Endothelial cell of umbilical vein (primary cell): ENCODE measurements around the gene ARMS2. TPM values are rescaled to one million over a fixed set of nuclear protein-coding genes. Genes with fewer than 3 reads are reported as not detected.

Experiments
- BruUV-seq: library from RNA; stranded (reverse); fragments of 400-500 nt; replicated peaks from 2 replicates; lab custom pipeline; 2021; lab: Mats Ljungman, UMichigan
- CTCF ChIA-PET: fragments of 300-600, 350-600 bp; sonication (Branson Sonifier 250); formaldehyde crosslinking; loops from one replicate; lab custom pipeline; 2021; ENCODE audit warnings: antibody characterized with exemption, inconsistent platforms; lab: Charles Lee
- POLR2A ChIA-PET: fragments of 300-600, 350-600 bp; sonication (Branson Sonifier 250); formaldehyde crosslinking; loops from one replicate; lab custom pipeline; 2021; ENCODE audit warnings: antibody characterized with exemption, inconsistent platforms; lab: Charles Lee
- DNase-seq: peaks from one replicate; pipeline ENCODE4 v3.0.0-alpha.2; 2011; ENCODE audit warnings: low read depth, low spot score
- FAIRE-seq: peaks from 2 replicates; lab custom pipeline; 2011; peaks lifted over from hg19 to GRCh38; lab: Jason Lieb, UNC
- H2AFZ ChIP-seq: 2 replicates; pipeline ENCODE4 v1.6.0; 2012; ENCODE audit warnings: low read depth, low read length, control low read depth, inconsistent platforms
- H3K27ac ChIP-seq: 2 replicates; pipeline ENCODE4 v1.5.1; 2011; ENCODE audit warnings: low read depth, mild to moderate bottlenecking, control low read depth, low read length, moderate library complexity; ENCODE audit not compliant: insufficient read depth
- H3K27me3 ChIP-seq, 2 experiments: 2 replicates each; pipeline versions ENCODE4 v1.6.0 to v1.6.1; 2011; ENCODE audit warnings: low read length in 2 of 2, mixed read lengths in 1 of 2; ENCODE audit not compliant: control insufficient read depth in 2 of 2, insufficient read depth in 2 of 2
- H3K36me3 ChIP-seq, 2 experiments: 2 replicates in 1 of 2; 3 replicates in 1 of 2; pipeline ENCODE4 v1.5.1; 2011; ENCODE audit warnings: low read length in 2 of 2, mild to moderate bottlenecking in 1 of 2, moderate library complexity in 1 of 2; ENCODE audit not compliant: control insufficient read depth in 2 of 2, insufficient read depth in 2 of 2; ENCODE audit errors: extremely low read depth in 1 of 2
- H3K4me1 ChIP-seq: 3 replicates; pipeline ENCODE4 v1.5.1; 2011; ENCODE audit warnings: mild to moderate bottlenecking, low read length; ENCODE audit not compliant: control insufficient read depth, insufficient read depth; ENCODE audit errors: extremely low read depth
- H3K4me2 ChIP-seq: 2 replicates; pipeline ENCODE4 v1.6.1; 2011; ENCODE audit warnings: low read length, control low read depth, mixed read lengths; ENCODE audit not compliant: insufficient read depth
- H3K4me3 ChIP-seq, 3 experiments: fragments of 200-600 bp in 1 of 3; sonication (generic), shearing (Covaris generic) in 1 of 3; replicated peaks in 1 of 3; 2 replicates each; pipeline ENCODE4 v1.5.1; 2011 to 2016; ENCODE audit warnings: control low read depth in 3 of 3, low read length in 3 of 3, mild to moderate bottlenecking in 2 of 3, inconsistent platforms in 1 of 3, low read depth in 1 of 3, moderate library complexity in 1 of 3; ENCODE audit not compliant: insufficient read depth in 1 of 3
- H3K79me2 ChIP-seq: 2 replicates; pipeline ENCODE4 v1.6.0; 2012; ENCODE audit warnings: low read length, inconsistent platforms; ENCODE audit not compliant: control insufficient read depth, insufficient read depth
- H3K9ac ChIP-seq: replicated peaks from 2 replicates; pipeline ENCODE3; 2011; ENCODE audit warnings: low read length, control low read depth; ENCODE audit not compliant: insufficient read depth; ENCODE audit errors: extremely low read depth
- H3K9me1 ChIP-seq: replicated peaks from 3 replicates; pipeline ENCODE4 v1.6.0; 2011; ENCODE audit warnings: mild to moderate bottlenecking, low read length; ENCODE audit not compliant: control insufficient read depth, insufficient read depth; ENCODE audit errors: extremely low read depth
- H3K9me3 ChIP-seq: replicated peaks from 2 replicates; pipeline ENCODE4 v1.5.1; 2012; ENCODE audit warnings: low read length, inconsistent platforms; ENCODE audit not compliant: control insufficient read depth, insufficient read depth
- H4K20me1 ChIP-seq: replicated peaks from 2 replicates; pipeline ENCODE3; 2011; ENCODE audit warnings: mild to moderate bottlenecking, low read length; ENCODE audit not compliant: control insufficient read depth, insufficient read depth; ENCODE audit errors: extremely low read depth
- CTCF ChIP-seq, 2 donors: IDR thresholded peaks; 1 replicate in 1 of 2; 2 replicates in 1 of 2; pipeline ENCODE4 v1.5.1; 2011; ENCODE audit warnings: low read length in 2 of 2, mild to moderate bottlenecking in 2 of 2, moderate library complexity in 2 of 2, control low read depth in 1 of 2, inconsistent platforms in 1 of 2, low read depth in 1 of 2; ENCODE audit not compliant: insufficient read depth in 1 of 2; ENCODE audit errors: extremely low read depth in 1 of 2
- EZH2 ChIP-seq: IDR thresholded peaks from 2 replicates; pipeline ENCODE4 v1.6.1; 2012; ENCODE audit warnings: borderline replicate concordance, low read depth, mild to moderate bottlenecking, moderate library complexity, low read length, inconsistent platforms; ENCODE audit not compliant: severe bottlenecking
- FOS ChIP-seq: IDR thresholded peaks from 2 replicates; pipeline ENCODE4 v1.6.1; 2011; ENCODE audit warnings: mild to moderate bottlenecking, low read length, moderate library complexity, borderline replicate concordance; ENCODE audit not compliant: insufficient read depth
- GATA2 ChIP-seq: IDR thresholded peaks from 2 replicates; pipeline ENCODE4 v1.7.0; 2011; ENCODE audit warnings: low read depth, mild to moderate bottlenecking, moderate library complexity, mixed read lengths, low read length; ENCODE audit not compliant: insufficient read length, insufficient read depth
- JUN ChIP-seq: IDR thresholded peaks from 2 replicates; pipeline ENCODE4 v1.6.1; 2011; ENCODE audit warnings: borderline replicate concordance, low read depth; ENCODE audit not compliant: insufficient read length, insufficient read depth
- MAX ChIP-seq: IDR thresholded peaks from 2 replicates; pipeline ENCODE4 v1.6.1; 2011; ENCODE audit not compliant: insufficient read depth, insufficient read length
- MYC ChIP-seq: IDR thresholded peaks from one replicate; pipeline ENCODE4 v1.6.1; 2011; ENCODE audit warnings: mild to moderate bottlenecking, low read depth, low read length
- POLR2A ChIP-seq: IDR thresholded peaks from 2 replicates; pipeline ENCODE4 v1.6.1; 2012; ENCODE audit warnings: low read depth, mild to moderate bottlenecking, control low read depth, low read length
- POLR2AphosphoS5 ChIP-seq: IDR thresholded peaks from 2 replicates; pipeline ENCODE4 v1.6.1; 2012; ENCODE audit warnings: low read depth, mild to moderate bottlenecking, control low read depth, low read length, moderate library complexity; ENCODE audit not compliant: insufficient read depth
- dilution Hi-C: fragments of 300-500 bp; cut with MboI; formaldehyde crosslinking; loops from one replicate; pipeline ENCODE4 v1.15.0; 2019; ENCODE audit warnings: low sequenced_read_pairs; ENCODE audit not compliant: extremely low pct_ligation_motif_present
- intact Hi-C: fragments of 100-400 bp; cut with micrococcal nuclease; formaldehyde crosslinking; loops from one replicate; pipeline ENCODE4 v1.10.0; 2022
- polyA plus RNA-seq, 4 experiments: library from polyadenylated mRNA; depleted of rRNA in 3 of 4; stranded (reverse) in 3 of 4; unstranded in 1 of 4; fragments of >200 nt; gene quantifications; 2 replicates each; pipeline versions ENCODE4 v1.2.1 to v1.2.3, GENCODE V29; 2011 to 2012; ENCODE audit warnings: missing spikeins in 1 of 4
- total RNA-seq: library from RNA; stranded (reverse); gene quantifications from 2 replicates; pipeline ENCODE4 v1.2.3, GENCODE V29; 2021

Gene ARMS2
- total and polyA plus RNA-seq, 2 donors (not counting 3 experiments of a cell fraction or from before 2014, with no cell fraction given): not detected

- Histone ChIP-seq H3K4me3 (no peak overlapping the region), H3K9me3 (no peaks in the 10 kb centered on the region), H4K20me1 (no peaks in the 10 kb centered on the region), H3K36me3 (no peaks in the 10 kb centered on the region), H2AFZ (no peak overlapping the region), H3K9me1 (no peaks in the 10 kb centered on the region), H3K9ac (no peak overlapping the region), H3K27me3 (no peaks in the 10 kb centered on the region), H3K4me2 (no peak overlapping the region), H3K27ac (no peak overlapping the region), H3K79me2 (peaks cover 20% of the 10 kb centered on the region), H3K4me1 (peaks cover 21% of the 10 kb centered on the region)
- FAIRE-seq (peak; percentile 8), DNase-seq (no peak)
- ChIA-PET POLR2A (no interaction called here), CTCF (interaction anchor here (0.9 to 1.9 kb wide), 5 partner anchors 12 to 168 kb away, joined by 3 to 12 read pairs (median 4); partner anchors contain the start of gene ARMS2)
- intact Hi-C loops: loop anchor here (10.0 kb wide), 1 partner anchor 1948 kb away; the partner anchor contains the start of gene OAT
- dilution Hi-C loops: no loop called here
- no peak for TF ChIP-seq POLR2A
- no TSS peak for BruUV-seq
Measured at GRCh38 chr10:122466951-122467381, 12.5 kb downstream of the ARMS2 start.

GRCh38 chr10:122467701-122468100 is 13.2 kb downstream of the ARMS2 start:
- H3K4me3 ChIP-seq: no peak overlapping the region
- intact Hi-C loops: loop anchor here (10.0 kb wide), 1 partner anchor 1947 kb away; the partner anchor contains the start of gene OAT
- FAIRE-seq (no peak), DNase-seq (no peak)
- TF ChIP-seq POLR2AphosphoS5: no peak
- no peak for TF ChIP-seq POLR2A
- no peak for TF ChIP-seq EZH2
- TF ChIP-seq CTCF (IDR thresholded peaks at IDR 0.05; ENCODE audit: extremely low read depth in 1 of 2, insufficient read depth in 1 of 2, low read depth in 1 of 2, low read length in 2 of 2): no peak
- TF ChIP-seq MAX: no peak
- TF ChIP-seq JUN: no peak
- no peak for TF ChIP-seq FOS
- no peak for TF ChIP-seq GATA2
- no peak for TF ChIP-seq MYC
- H3K27ac ChIP-seq: no peak overlapping the region
- H3K27me3 ChIP-seq: no peaks in the 10 kb centered on the region
- H3K4me2 ChIP-seq: no peak overlapping the region
- ChIA-PET POLR2A (no interaction called here), CTCF (interaction anchor here (1.7 to 1.9 kb wide), 3 partner anchors 13 to 98 kb away, joined by 4 to 12 read pairs (median 5); partner anchors contain the start of gene ARMS2)
- H3K9me1 ChIP-seq: no peaks in the 10 kb centered on the region
- no TSS peak for BruUV-seq
- H3K36me3 ChIP-seq: no peaks in the 10 kb centered on the region
- peaks cover 22% of the 10 kb centered on the region for H3K4me1 ChIP-seq
- no peaks in the 10 kb centered on the region for H3K9me3 ChIP-seq
- no peak overlapping the region for H2AFZ ChIP-seq
- dilution Hi-C loops: no loop called here
- no peaks in the 10 kb centered on the region for H4K20me1 ChIP-seq
- H3K9ac ChIP-seq: no peak overlapping the region
- peaks cover 19% of the 10 kb centered on the region for H3K79me2 ChIP-seq
